Mucosa of descending colon (tissue), 3 donors: ENCODE data around the gene PATJ. TPM values are rescaled to one million over a fixed set of nuclear protein-coding genes. Genes with fewer than 3 reads are reported as not detected.

Source experiments
- ATAC-seq: fragments of 200-7000 bp; cut with Tn5 transposase; one replicate; pipeline ENCODE4 v1.9.1; 2020; ENCODE audit warnings: mild to moderate bottlenecking, moderate library complexity
- DNase-seq, 3 donors: peaks; one replicate each; pipeline ENCODE4 v3.0.0-alpha.2; 2020
- H3K36me3 ChIP-seq: fragments of 200-600 bp; one replicate; pipeline ENCODE4 v1.8.0; 2021; ENCODE audit warnings: low read depth, mild to moderate bottlenecking
- H3K4me1 ChIP-seq: fragments of 200-600 bp; one replicate; pipeline ENCODE4 v1.8.0; 2021; ENCODE audit warnings: low read depth, mild to moderate bottlenecking
- H3K4me3 ChIP-seq: fragments of 200-600 bp; one replicate; pipeline ENCODE4 v1.8.0; 2021; ENCODE audit warnings: mild to moderate bottlenecking
- H3K9me3 ChIP-seq: fragments of 200-600 bp; one replicate; pipeline ENCODE4 v1.8.0; 2021; ENCODE audit warnings: mild to moderate bottlenecking
- intact Hi-C, 2 donors: fragments of 100-400 bp; cut with DNase I in 1 of 2; cut with micrococcal nuclease in 1 of 2; formaldehyde crosslinking; loops; one replicate each; pipeline versions ENCODE4 v1.11.0 to v1.11.1; 2022; cut with DNase I, micrococcal nuclease
- total RNA-seq, 3 donors: library from RNA; stranded (reverse); fragmentation: NEBNext Ultra II Directional in 2 of 3; extraction: Animal tissue kit (Norgen Biotek cat#: 25700) in 2 of 3; gene quantifications; one replicate each; pipeline versions ENCODE4 v1.2.1 to v1.2.4, GENCODE V29; 2021 to 2023
- TF ChIP-seq, protein P1 (sequence below): fragments of 200-600 bp; IDR thresholded peaks from one replicate; pipeline ENCODE4 v1.8.0; 2022; ENCODE audit warnings: antibody characterized with exemption, mild to moderate bottlenecking
- donor health status: DM: no; HTN: no; CAD: no; lungs with moderate emphysema.
- donor health status: DM: no; HTN: no; CAD: no.
- donor health status: DM: no; HTN: yes; CAD: no.

PATJ gene
- total RNA-seq, 3 donors from 2014 or later = 58.6 to 112 (median 65.9) TPM

DNA sequence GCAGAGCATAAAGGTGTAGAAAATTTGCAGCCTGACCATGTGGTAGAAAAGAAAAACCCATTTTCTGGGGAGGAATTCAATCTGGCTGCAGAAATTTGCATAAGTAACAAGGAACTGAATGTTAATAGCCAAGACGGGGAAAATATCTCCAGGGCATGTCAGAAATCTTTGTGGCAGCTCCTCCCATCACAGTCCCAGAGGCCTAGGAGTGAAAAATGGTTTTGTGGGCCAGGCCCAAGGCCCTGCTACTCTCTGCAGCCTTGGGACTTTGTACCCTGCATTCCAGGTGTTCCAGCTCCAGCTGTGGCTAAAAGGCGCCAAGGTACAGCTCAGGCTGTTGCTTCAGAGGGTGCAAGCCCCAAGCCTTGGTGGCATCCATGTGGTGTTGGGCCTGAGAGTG lies 152.9 kb downstream of the PATJ start:
- ATAC-seq = no peak
- no peaks in the 10 kb centered on the region for H3K36me3 ChIP-seq
- DNase-seq = no peak
- H3K4me3 ChIP-seq = no peak overlapping the region
- TF ChIP-seq, protein P1, sequence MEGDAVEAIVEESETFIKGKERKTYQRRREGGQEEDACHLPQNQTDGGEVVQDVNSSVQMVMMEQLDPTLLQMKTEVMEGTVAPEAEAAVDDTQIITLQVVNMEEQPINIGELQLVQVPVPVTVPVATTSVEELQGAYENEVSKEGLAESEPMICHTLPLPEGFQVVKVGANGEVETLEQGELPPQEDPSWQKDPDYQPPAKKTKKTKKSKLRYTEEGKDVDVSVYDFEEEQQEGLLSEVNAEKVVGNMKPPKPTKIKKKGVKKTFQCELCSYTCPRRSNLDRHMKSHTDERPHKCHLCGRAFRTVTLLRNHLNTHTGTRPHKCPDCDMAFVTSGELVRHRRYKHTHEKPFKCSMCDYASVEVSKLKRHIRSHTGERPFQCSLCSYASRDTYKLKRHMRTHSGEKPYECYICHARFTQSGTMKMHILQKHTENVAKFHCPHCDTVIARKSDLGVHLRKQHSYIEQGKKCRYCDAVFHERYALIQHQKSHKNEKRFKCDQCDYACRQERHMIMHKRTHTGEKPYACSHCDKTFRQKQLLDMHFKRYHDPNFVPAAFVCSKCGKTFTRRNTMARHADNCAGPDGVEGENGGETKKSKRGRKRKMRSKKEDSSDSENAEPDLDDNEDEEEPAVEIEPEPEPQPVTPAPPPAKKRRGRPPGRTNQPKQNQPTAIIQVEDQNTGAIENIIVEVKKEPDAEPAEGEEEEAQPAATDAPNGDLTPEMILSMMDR = no peak
- intact Hi-C loops = no loop called here
- no peaks in the 10 kb centered on the region for H3K9me3 ChIP-seq
- H3K4me1 ChIP-seq = no peaks in the 10 kb centered on the region

DNA sequence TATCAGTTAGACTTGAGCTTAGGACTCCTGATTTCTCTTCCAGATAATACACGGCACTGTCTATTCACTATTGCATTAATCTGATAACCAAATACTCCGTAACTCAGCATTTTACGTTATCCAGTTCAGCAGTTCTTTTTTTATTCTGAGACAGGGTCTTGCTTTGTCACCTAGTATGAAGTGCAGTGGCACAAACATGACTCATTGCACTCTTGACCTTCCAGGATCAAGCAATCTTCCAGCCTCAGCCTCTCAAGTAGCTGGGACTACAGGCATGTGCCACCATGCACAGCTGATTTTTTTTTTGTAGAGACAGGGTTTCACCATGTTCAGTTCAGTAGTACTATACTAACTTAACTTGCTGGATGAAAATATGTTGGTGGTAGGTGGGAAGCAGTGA lies 156.4 kb downstream of the PATJ start:
- ATAC-seq (no peak), DNase-seq (no peak)
- Histone ChIP-seq H3K9me3 (no peaks in the 10 kb centered on the region), H3K4me3 (no peak overlapping the region), H3K4me1 (no peaks in the 10 kb centered on the region), H3K36me3 (no peaks in the 10 kb centered on the region)
- intact Hi-C loops = no loop called here
- TF ChIP-seq, protein P1 = no peak

DNA sequence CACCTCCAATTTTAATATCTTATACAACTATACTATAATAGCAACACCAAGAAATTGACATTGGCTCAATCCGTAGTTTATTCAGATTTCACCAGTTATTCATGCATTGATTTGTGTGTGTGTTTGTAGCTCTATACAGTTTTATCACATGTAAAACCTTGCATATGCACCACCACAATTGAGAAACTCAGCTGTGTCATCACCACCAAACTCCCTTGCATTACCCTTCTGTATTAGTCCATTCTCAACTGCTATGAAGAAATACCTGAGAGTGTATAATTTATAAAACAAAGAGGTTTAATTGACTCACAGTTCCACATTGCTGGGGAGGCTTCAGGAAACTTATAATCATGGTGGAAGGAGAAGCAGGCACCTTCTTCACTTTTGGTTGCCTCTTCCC lies 162.1 kb downstream of the PATJ start:
- DNase-seq = no peak
- no peaks in the 10 kb centered on the region for H3K9me3 ChIP-seq
- intact Hi-C loops = no loop called here
- no peak for ATAC-seq
- no peak overlapping the region for H3K4me3 ChIP-seq
- H3K4me1 ChIP-seq = no peaks in the 10 kb centered on the region
- TF ChIP-seq, protein P1 = no peak
- no peaks in the 10 kb centered on the region for H3K36me3 ChIP-seq

DNA sequence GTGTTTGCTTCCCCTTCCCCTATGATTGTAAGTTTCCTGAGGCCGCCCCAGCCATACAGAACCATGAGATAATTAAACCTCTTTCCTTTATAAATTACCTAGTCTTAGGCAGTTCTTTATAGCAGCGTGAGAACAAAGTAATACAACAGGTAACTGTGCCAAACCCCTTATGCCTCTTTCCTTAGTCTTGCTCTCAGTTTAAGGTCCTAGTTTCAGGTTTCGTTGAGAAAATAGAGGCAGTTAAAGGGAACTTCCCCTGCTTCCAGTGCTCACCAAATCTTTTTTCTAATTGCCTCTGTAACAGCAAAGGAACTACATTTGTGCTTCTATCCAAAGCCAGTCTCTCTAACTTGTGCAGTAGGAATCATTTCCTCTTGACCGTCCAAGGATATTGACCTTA lies 164.8 kb downstream of the PATJ start:
- H3K36me3 ChIP-seq = no peaks in the 10 kb centered on the region
- TF ChIP-seq, protein P1 = no peak
- intact Hi-C loops = no loop called here
- no peaks in the 10 kb centered on the region for H3K4me1 ChIP-seq
- no peaks in the 10 kb centered on the region for H3K9me3 ChIP-seq
- no peak overlapping the region for H3K4me3 ChIP-seq
- ATAC-seq (no peak), DNase-seq (no peak)

DNA sequence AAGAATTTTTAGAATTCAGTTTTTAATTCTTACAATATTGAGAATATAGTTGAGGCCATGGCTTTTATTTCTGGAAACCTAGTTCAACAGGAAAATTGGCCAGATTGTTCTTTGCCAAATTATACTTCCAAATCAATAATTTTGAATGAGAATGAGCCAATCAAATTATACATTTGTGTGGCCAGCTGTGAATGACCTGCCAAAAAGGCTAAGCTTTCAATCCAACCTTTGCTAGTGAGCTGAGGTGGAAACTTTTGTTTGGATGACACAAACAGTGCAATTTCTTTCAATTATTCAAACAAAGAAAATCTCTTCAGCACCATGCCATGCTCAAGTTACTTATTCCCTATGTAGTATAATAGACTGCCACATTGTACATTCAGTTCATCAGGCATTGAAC lies 167.8 kb downstream of the PATJ start:
- Histone ChIP-seq H3K4me1 (no peaks in the 10 kb centered on the region), H3K4me3 (no peak overlapping the region), H3K9me3 (no peaks in the 10 kb centered on the region), H3K36me3 (no peaks in the 10 kb centered on the region)
- no peak for DNase-seq
- intact Hi-C loops = no loop called here
- no peak for ATAC-seq
- TF ChIP-seq, protein P1 = no peak

DNA sequence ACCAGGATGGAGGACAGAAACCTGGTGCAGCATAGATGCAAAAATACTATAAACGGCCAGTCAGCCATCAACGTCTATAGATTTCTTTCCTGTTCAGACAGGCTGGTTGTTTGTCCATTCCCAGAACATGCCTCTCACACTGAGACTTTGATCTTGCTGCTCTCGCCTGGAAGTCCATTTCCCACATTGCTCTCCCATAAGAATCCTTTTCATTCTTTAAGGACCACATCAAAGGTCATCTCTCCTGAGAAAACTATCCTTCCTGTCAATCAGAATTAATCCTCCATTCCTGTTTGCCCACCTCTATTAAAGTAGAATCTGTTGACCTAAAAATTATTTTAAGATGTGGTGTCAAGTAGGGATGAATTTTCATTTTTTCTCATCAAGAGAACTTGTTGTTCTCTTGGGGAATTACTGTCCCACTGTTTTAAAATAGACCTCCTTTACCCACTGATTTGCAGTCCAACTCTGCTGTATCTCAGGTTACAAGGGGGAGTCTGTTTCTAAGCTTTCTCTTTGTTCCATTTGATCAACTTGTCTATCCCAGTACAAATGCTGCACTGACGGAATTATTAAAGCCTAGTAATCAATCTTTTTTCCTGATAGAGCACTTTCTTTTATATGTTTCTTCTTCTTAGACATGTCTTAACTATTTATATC lies 172.7 kb downstream of the PATJ start:
- TF ChIP-seq, protein P1 = no peak
- Histone ChIP-seq H3K4me3 (no peak overlapping the region), H3K4me1 (no peaks in the 10 kb centered on the region), H3K36me3 (no peaks in the 10 kb centered on the region), H3K9me3 (no peaks in the 10 kb centered on the region)
- DNase-seq = no peak
- ATAC-seq = no peak
- intact Hi-C loops = no loop called here
